ENCODE results near the gene FADS1. TPM values are rescaled to one million over a fixed set of nuclear protein-coding genes. Genes with fewer than 3 reads are reported as not detected.

The FADS1 gene
- total RNA-seq, 1 experiment from 2014 or later, result 116 TPM

DNA sequence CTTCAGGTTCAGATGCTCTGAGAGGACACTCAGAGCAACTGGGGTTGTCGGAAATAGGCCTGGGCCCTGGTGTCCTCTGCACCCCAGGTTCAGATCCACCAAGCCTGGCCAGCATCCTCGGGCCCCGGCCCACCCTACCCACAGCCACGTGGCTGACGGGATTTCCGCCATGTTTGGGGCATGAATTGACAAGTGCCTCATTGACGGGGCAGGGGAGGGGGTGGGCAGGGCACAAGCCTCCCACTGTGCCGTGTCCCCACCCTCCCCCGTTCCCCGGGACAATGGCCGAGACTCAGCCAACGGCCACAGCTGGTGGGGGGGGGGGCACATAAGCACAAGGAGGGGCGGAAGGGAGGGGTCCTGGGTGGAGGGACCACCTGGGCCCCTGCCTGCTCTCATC, 55.9 kb downstream of the FADS1 start:
- Histone ChIP-seq H3K4me1 (peaks cover 60% of the 10 kb centered on the region), H3K4me3 (ENCODE audit: low read depth, low read length) (no peak overlapping the region), H3K36me3 (ENCODE audit: control insufficient read depth, insufficient read depth, low read length) (peaks cover 3% of the 10 kb centered on the region; the same call in 1 of the 2 replicates), H3K27me3 (replicated peaks; ENCODE audit: control insufficient read depth, insufficient read depth, low read length) (no peaks in the 10 kb centered on the region), H3K9me3 (no peaks in the 10 kb centered on the region)
- no peaks in the 10 kb centered on the region for H3K27me3 Mint-ChIP-seq (ENCODE audit: insufficient read depth, unreplicated experiment)
- intact Hi-C loops (cut with micrococcal nuclease; ENCODE audit: unreplicated experiment), result no loop called here
- no peak overlapping the region for H3K27ac Mint-ChIP-seq (ENCODE audit: unreplicated experiment)
- H3K4me3 Mint-ChIP-seq (ENCODE audit: unreplicated experiment), result no peak overlapping the region
- no peak for DNase-seq
- CTCF ChIA-PET, result no interaction called here
- BruUV-seq (replicated peaks), result no TSS peak
- no peaks in the 10 kb centered on the region for H3K9me3 Mint-ChIP-seq (ENCODE audit: unreplicated experiment)
- H3K4me1 Mint-ChIP-seq (ENCODE audit: low read depth, unreplicated experiment), result peaks cover 15% of the 10 kb centered on the region
- peaks cover 49% of the 10 kb centered on the region for H3K36me3 Mint-ChIP-seq (ENCODE audit: insufficient read depth, unreplicated experiment)
- POLR2A ChIA-PET, result no interaction called here
- TF ChIP-seq, protein P1, sequence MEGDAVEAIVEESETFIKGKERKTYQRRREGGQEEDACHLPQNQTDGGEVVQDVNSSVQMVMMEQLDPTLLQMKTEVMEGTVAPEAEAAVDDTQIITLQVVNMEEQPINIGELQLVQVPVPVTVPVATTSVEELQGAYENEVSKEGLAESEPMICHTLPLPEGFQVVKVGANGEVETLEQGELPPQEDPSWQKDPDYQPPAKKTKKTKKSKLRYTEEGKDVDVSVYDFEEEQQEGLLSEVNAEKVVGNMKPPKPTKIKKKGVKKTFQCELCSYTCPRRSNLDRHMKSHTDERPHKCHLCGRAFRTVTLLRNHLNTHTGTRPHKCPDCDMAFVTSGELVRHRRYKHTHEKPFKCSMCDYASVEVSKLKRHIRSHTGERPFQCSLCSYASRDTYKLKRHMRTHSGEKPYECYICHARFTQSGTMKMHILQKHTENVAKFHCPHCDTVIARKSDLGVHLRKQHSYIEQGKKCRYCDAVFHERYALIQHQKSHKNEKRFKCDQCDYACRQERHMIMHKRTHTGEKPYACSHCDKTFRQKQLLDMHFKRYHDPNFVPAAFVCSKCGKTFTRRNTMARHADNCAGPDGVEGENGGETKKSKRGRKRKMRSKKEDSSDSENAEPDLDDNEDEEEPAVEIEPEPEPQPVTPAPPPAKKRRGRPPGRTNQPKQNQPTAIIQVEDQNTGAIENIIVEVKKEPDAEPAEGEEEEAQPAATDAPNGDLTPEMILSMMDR (IDR thresholded peaks at IDR 0.05; ENCODE audit: insufficient read depth in 1 of 2, low read depth in 1 of 2, low read length in 1 of 2, severe bottlenecking in 1 of 2, unreplicated experiment in 1 of 2), result no peak

DNA sequence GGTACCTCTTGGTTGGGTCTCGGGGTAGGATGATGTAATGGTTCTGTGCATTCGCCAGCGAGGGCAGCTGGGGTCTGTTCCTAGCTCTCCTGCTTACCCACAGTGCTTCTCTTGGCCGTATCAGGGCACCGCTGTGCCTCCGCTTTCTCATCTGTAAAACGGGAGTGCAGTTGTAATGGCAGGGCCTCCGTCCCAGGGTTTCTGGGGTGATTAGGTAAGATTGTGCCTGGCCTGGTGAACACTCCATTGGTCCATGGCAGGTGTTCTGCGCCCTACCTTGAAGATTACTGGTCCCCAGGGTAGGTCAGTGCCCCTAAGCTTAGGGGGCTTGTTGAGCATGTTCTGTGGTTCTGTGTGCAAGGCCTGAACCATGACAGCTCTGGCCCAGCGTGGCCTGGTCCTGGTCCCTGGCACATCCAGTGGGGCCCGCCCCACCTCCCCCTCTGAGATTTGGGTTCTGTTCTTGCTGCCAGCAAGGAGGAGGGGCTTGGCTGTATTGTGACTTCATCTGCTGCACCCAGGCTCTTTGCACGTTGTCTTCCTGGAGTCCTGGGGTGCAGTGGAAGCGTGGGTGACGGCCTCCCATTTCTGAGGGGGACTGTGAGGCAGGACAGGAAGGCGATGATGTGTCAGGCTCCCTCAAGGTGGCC, 59.5 kb downstream of the FADS1 start:
- H3K4me3 Mint-ChIP-seq (ENCODE audit: unreplicated experiment), result peak overlapping the region; percentile 71

More for the DNA sequence above, 59.5 kb downstream of the FADS1 start:
- CTCF ChIA-PET, result interaction anchor here (0.6 to 6.0 kb wide), 7 partner anchors 10 to 34 kb away, joined by 3 to 55 read pairs (median 6); no protein-coding TSS in a partner anchor
- no TSS peak for BruUV-seq (replicated peaks)
- TF ChIP-seq, protein P1 (IDR thresholded peaks at IDR 0.05; ENCODE audit: insufficient read depth in 1 of 2, low read depth in 1 of 2, low read length in 1 of 2, severe bottlenecking in 1 of 2, unreplicated experiment in 1 of 2), result no peak
- intact Hi-C loops (cut with micrococcal nuclease; ENCODE audit: unreplicated experiment), result loop anchor here (1.0 kb wide), 1 partner anchor 35 kb away; the partner anchor contains the start of genes FEN1 and TMEM258
- Histone ChIP-seq H3K4me1 (peaks cover 69% of the 10 kb centered on the region), H3K36me3 (ENCODE audit: control insufficient read depth, insufficient read depth, low read length) (no peaks in the 10 kb centered on the region; the same call in 1 of the 2 replicates), H3K9me3 (no peaks in the 10 kb centered on the region), H3K27me3 (replicated peaks; ENCODE audit: control insufficient read depth, insufficient read depth, low read length) (no peaks in the 10 kb centered on the region), H3K4me3 (ENCODE audit: low read depth, low read length) (no peak overlapping the region)
- peak overlapping the region; percentile 94 for H3K27ac Mint-ChIP-seq (ENCODE audit: unreplicated experiment)
- POLR2A ChIA-PET, result interaction anchor here (0.5 to 1.1 kb wide), 4 partner anchors 10 to 70 kb away, joined by 3 to 9 read pairs (median 4); partner anchors contain the start of gene FADS2
- no peaks in the 10 kb centered on the region for H3K27me3 Mint-ChIP-seq (ENCODE audit: insufficient read depth, unreplicated experiment)
- H3K4me1 Mint-ChIP-seq (ENCODE audit: low read depth, unreplicated experiment), result peaks cover 37% of the 10 kb centered on the region
- no peaks in the 10 kb centered on the region for H3K9me3 Mint-ChIP-seq (ENCODE audit: unreplicated experiment)
- H3K36me3 Mint-ChIP-seq (ENCODE audit: insufficient read depth, unreplicated experiment), result peaks cover 42% of the 10 kb centered on the region
- no peak for DNase-seq

Data from Caco-2 (cell line).